Measurements from ENCODE around the gene CISTR. TPM values are rescaled to one million over a fixed set of nuclear protein-coding genes. Genes with fewer than 3 reads are reported as not detected.

Gene CISTR
- total RNA-seq, 1 experiment from 2014 or later: not detected

- no peaks in the 10 kb centered on the region for H3K79me2 ChIP-seq (ENCODE audit: insufficient read depth, low read length)
- no peak overlapping the region for H3K4me2 ChIP-seq (ENCODE audit: insufficient read depth, insufficient read length, low read length)
- no peak overlapping the region for H3K4me3 Mint-ChIP-seq
- H4K20me1 ChIP-seq (ENCODE audit: control insufficient read depth, insufficient read depth, insufficient read length): no peaks in the 10 kb centered on the region
- no peak overlapping the region for H3K4ac ChIP-seq (ENCODE audit: low read depth, low read length)
- H3K36me3 Mint-ChIP-seq (ENCODE audit: insufficient read depth in 1 of 3, low read depth in 3 of 3): no peaks in the 10 kb centered on the region; a peak in 3 of 7 replicates
- H3K79me1 ChIP-seq (ENCODE audit: insufficient read depth, low read depth, low read length, poor library complexity, severe bottlenecking): no peaks in the 10 kb centered on the region
- H3K4me1 ChIP-seq (ENCODE audit: insufficient read depth, low read length): no peaks in the 10 kb centered on the region
- TF ChIP-seq, protein P1, sequence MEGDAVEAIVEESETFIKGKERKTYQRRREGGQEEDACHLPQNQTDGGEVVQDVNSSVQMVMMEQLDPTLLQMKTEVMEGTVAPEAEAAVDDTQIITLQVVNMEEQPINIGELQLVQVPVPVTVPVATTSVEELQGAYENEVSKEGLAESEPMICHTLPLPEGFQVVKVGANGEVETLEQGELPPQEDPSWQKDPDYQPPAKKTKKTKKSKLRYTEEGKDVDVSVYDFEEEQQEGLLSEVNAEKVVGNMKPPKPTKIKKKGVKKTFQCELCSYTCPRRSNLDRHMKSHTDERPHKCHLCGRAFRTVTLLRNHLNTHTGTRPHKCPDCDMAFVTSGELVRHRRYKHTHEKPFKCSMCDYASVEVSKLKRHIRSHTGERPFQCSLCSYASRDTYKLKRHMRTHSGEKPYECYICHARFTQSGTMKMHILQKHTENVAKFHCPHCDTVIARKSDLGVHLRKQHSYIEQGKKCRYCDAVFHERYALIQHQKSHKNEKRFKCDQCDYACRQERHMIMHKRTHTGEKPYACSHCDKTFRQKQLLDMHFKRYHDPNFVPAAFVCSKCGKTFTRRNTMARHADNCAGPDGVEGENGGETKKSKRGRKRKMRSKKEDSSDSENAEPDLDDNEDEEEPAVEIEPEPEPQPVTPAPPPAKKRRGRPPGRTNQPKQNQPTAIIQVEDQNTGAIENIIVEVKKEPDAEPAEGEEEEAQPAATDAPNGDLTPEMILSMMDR (conservative IDR thresholded peaks at IDR 0.05): no peak
- H3K9ac ChIP-seq (ENCODE audit: extremely low read depth, insufficient read length, low read length): no peak overlapping the region
- H2AK5ac ChIP-seq (ENCODE audit: insufficient read length, low read length): no peak overlapping the region
- H3K9me3 ChIP-seq (ENCODE audit: control insufficient read depth, low read depth, low read length): no peaks in the 10 kb centered on the region
- H2BK20ac ChIP-seq (ENCODE audit: low read depth, low read length, poor library complexity, severe bottlenecking): no peak overlapping the region
- no peak overlapping the region for H4K91ac ChIP-seq (ENCODE audit: insufficient read length, low read depth, low read length)
- no peak overlapping the region for H2AFZ ChIP-seq (ENCODE audit: low read length)
- H2BK15ac ChIP-seq (ENCODE audit: low read depth, low read length): no peak overlapping the region
- H3K23me2 ChIP-seq (ENCODE audit: insufficient read length, low read depth, low read length, poor library complexity, severe bottlenecking): no peaks in the 10 kb centered on the region
- WGBS (ENCODE audit: extremely low coverage, insufficient read length, low lambda C conversion rate): no CpG with 5 or more reads among the region's 8 CpGs
- no peak overlapping the region for H4K5ac ChIP-seq (ENCODE audit: insufficient read length, low read depth, low read length)
- H2BK120ac ChIP-seq (ENCODE audit: low read depth, low read length, poor library complexity, severe bottlenecking): no peak overlapping the region
- H3K27ac ChIP-seq (ENCODE audit: insufficient read length, low read depth, low read length): no peak overlapping the region
- H3T11ph ChIP-seq (ENCODE audit: low read length): no peak overlapping the region
- DNase-seq: no peak
- no peak overlapping the region for H3K23ac ChIP-seq (ENCODE audit: insufficient read length, low read depth, low read length)
- H3K18ac ChIP-seq (ENCODE audit: insufficient read length, low read depth, low read length): no peak overlapping the region
- H2BK12ac ChIP-seq (ENCODE audit: insufficient read length, low read depth, low read length): no peak overlapping the region
- no peak overlapping the region for H3K56ac ChIP-seq (ENCODE audit: insufficient read length, low read depth, low read length)
- H2BK5ac ChIP-seq (ENCODE audit: insufficient read length, low read length): no peak overlapping the region
- H3K27ac Mint-ChIP-seq: no peak overlapping the region
- peaks cover 0 to 8% of the 10 kb centered on the region in 2 experiments; a peak in 1 of 4 replicates for H3K4me1 Mint-ChIP-seq
- no peaks in the 10 kb centered on the region; the same call in 1 of the 2 replicates for H3K27me3 ChIP-seq (ENCODE audit: insufficient read depth, low read length)
- no peak overlapping the region for H4K8ac ChIP-seq (replicated peaks; ENCODE audit: insufficient read length, low read depth, low read length)
- no peak overlapping the region for H3K14ac ChIP-seq (ENCODE audit: insufficient read depth, low read length)
- peaks cover 26% of the 10 kb centered on the region for H3K27me3 Mint-ChIP-seq (ENCODE audit: low read depth)
- no peaks in the 10 kb centered on the region; a peak in 1 of 5 replicates for H3K9me3 Mint-ChIP-seq
Measured at GRCh38 chr12:53712059-53712643, 39.6 kb downstream of the CISTR start.
